ENCODE data around the gene BHLHE41. TPM values are rescaled to one million over a fixed set of nuclear protein-coding genes. Genes with fewer than 3 reads are reported as not detected.

The BHLHE41 gene
- total and polyA plus RNA-seq, 4 donors = 0.17 to 0.29 (median 0.23) TPM; not detected in 1

GRCh38 chr12:26128168-26128567 lies 3.3 kb upstream of the BHLHE41 start:
- peaks cover 0 to 19% (median 6%) of the 10 kb centered on the region in 4 donors for H3K27me3 ChIP-seq (ENCODE audit: control insufficient read depth in 4 of 4, insufficient read depth in 4 of 4, low read length in 3 of 4)
- H3K9ac ChIP-seq (ENCODE audit: low read depth in 1 of 2, low read length in 2 of 2) = no peak overlapping the region
- no peak overlapping the region for H3K4me3 ChIP-seq (ENCODE audit: low read depth in 1 of 3, low read length in 3 of 3)
- H3K36me3 ChIP-seq (ENCODE audit: control insufficient read depth in 4 of 4, insufficient read depth in 3 of 4, low read depth in 1 of 4, low read length in 3 of 4) = no peaks in the 10 kb centered on the region
- DNase-seq (ENCODE audit: low spot score) = no peak
- no peak overlapping the region for H3K27ac ChIP-seq (ENCODE audit: low read depth in 1 of 2, low read length in 2 of 2)
- no peak for TF ChIP-seq EGR1 (IDR thresholded peaks at IDR 0.05; ENCODE audit: low read depth in 2 of 2)
- TF ChIP-seq ATF3 (IDR thresholded peaks at IDR 0.05) = no peak
- TF ChIP-seq ZBTB33 (IDR thresholded peaks at IDR 0.05) = no peak
- TF ChIP-seq MAX (IDR thresholded peaks at IDR 0.05) = no peak
- TF ChIP-seq TAF1 (conservative IDR thresholded peaks at IDR 0.05) = no peak
- no peak for TF ChIP-seq RAD21 (IDR thresholded peaks at IDR 0.05)
- TF ChIP-seq FOXA1 (IDR thresholded peaks at IDR 0.05) = no peak
- no peak for TF ChIP-seq NR2F2 (IDR thresholded peaks at IDR 0.05)
- no peak for TF ChIP-seq CTCF (IDR thresholded peaks at IDR 0.05; ENCODE audit: low read depth, low read length, missing input control)
- no peaks in the 10 kb centered on the region for H3K9me3 ChIP-seq (ENCODE audit: control insufficient read depth in 4 of 4, low read length in 3 of 4)
- peaks cover 12 to 31% (median 24%) of the 10 kb centered on the region in 4 donors for H3K4me1 ChIP-seq (ENCODE audit: control insufficient read depth in 4 of 4, insufficient read depth in 4 of 4, low read length in 3 of 4)

GRCh38 chr12:26127404-26127803 lies 2.6 kb upstream of the BHLHE41 start:
- no peaks in the 10 kb centered on the region for H3K36me3 ChIP-seq (ENCODE audit: control insufficient read depth in 4 of 4, insufficient read depth in 3 of 4, low read depth in 1 of 4, low read length in 3 of 4)
- no peaks in the 10 kb centered on the region for H3K9me3 ChIP-seq (ENCODE audit: control insufficient read depth in 4 of 4, low read length in 3 of 4)
- H3K27me3 ChIP-seq (ENCODE audit: control insufficient read depth in 4 of 4, insufficient read depth in 4 of 4, low read length in 3 of 4) = peaks cover 0 to 23% (median 6%) of the 10 kb centered on the region in 4 donors
- DNase-seq (ENCODE audit: low spot score) = no peak
- no peak for TF ChIP-seq JUND (IDR thresholded peaks at IDR 0.05)
- TF ChIP-seq RAD21 (IDR thresholded peaks at IDR 0.05) = no peak
- no peak for TF ChIP-seq ZBTB33 (IDR thresholded peaks at IDR 0.05)
- TF ChIP-seq HNF4A (conservative IDR thresholded peaks at IDR 0.05) = no peak
- TF ChIP-seq SP1 (IDR thresholded peaks at IDR 0.05) = no peak
- no peak for TF ChIP-seq NR2F2 (IDR thresholded peaks at IDR 0.05)
- no peak for TF ChIP-seq EGR1 (IDR thresholded peaks at IDR 0.05; ENCODE audit: low read depth in 2 of 2)
- TF ChIP-seq ATF3 (IDR thresholded peaks at IDR 0.05) = no peak
- no peak for TF ChIP-seq YY1 (IDR thresholded peaks at IDR 0.05)
- TF ChIP-seq TAF1 (conservative IDR thresholded peaks at IDR 0.05) = no peak
- TF ChIP-seq GABPA (IDR thresholded peaks at IDR 0.05 in 1 of 2, conservative IDR thresholded peaks at IDR 0.05 in 1 of 2) = no peak
- no peak for TF ChIP-seq HNF4G (IDR thresholded peaks at IDR 0.05)
- no peak for TF ChIP-seq CTCF (IDR thresholded peaks at IDR 0.05; ENCODE audit: low read depth, low read length, missing input control)
- TF ChIP-seq FOXA2 (IDR thresholded peaks at IDR 0.05) = no peak
- TF ChIP-seq FOXA1 (IDR thresholded peaks at IDR 0.05) = no peak
- no peak for TF ChIP-seq REST (IDR thresholded peaks at IDR 0.05)
- no peak overlapping the region for H3K4me3 ChIP-seq (ENCODE audit: low read depth in 1 of 3, low read length in 3 of 3)
- 52% methylated on average over 2 of the region's 2 CpGs for WGBS
- H3K27ac ChIP-seq (ENCODE audit: low read depth in 1 of 2, low read length in 2 of 2) = no peak overlapping the region
- H3K9ac ChIP-seq (ENCODE audit: low read depth in 1 of 2, low read length in 2 of 2) = no peak overlapping the region
- peaks cover 15 to 38% (median 29%) of the 10 kb centered on the region in 4 donors for H3K4me1 ChIP-seq (ENCODE audit: control insufficient read depth in 4 of 4, insufficient read depth in 4 of 4, low read length in 3 of 4)

Measured in liver (tissue), 9 donors.